NB4 (cell line): ENCODE results near the gene SLC22A6.

Source experiments
- DNase-seq: peaks from one replicate; pipeline ENCODE4 v3.0.0; 2010; ENCODE audit warnings: low read depth
- H3K4me3 ChIP-seq: one replicate; pipeline ENCODE4 v1.5.1; 2011; ENCODE audit warnings: mild to moderate bottlenecking, low read depth, low read length, moderate library complexity
- MYC ChIP-seq: IDR thresholded peaks from 2 replicates; pipeline ENCODE4 v1.6.1; 2011; ENCODE audit warnings: low read depth, low read length
- POLR2A ChIP-seq: IDR thresholded peaks from 2 replicates; pipeline ENCODE4 v1.6.1; 2011; ENCODE audit warnings: mild to moderate bottlenecking; ENCODE audit not compliant: insufficient read length; ENCODE audit errors: extremely low read depth
- TF ChIP-seq, protein P1 (sequence below): IDR thresholded peaks from 2 replicates; pipeline ENCODE4 v1.6.1; 2011; ENCODE audit warnings: low read depth, low read length
- TF ChIP-seq, protein P2 (sequence below): IDR thresholded peaks from one replicate; pipeline ENCODE4 v1.5.1; 2012; ENCODE audit warnings: low read depth, low read length

Gene SLC22A6, protein sequence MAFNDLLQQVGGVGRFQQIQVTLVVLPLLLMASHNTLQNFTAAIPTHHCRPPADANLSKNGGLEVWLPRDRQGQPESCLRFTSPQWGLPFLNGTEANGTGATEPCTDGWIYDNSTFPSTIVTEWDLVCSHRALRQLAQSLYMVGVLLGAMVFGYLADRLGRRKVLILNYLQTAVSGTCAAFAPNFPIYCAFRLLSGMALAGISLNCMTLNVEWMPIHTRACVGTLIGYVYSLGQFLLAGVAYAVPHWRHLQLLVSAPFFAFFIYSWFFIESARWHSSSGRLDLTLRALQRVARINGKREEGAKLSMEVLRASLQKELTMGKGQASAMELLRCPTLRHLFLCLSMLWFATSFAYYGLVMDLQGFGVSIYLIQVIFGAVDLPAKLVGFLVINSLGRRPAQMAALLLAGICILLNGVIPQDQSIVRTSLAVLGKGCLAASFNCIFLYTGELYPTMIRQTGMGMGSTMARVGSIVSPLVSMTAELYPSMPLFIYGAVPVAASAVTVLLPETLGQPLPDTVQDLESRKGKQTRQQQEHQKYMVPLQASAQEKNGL

DNA sequence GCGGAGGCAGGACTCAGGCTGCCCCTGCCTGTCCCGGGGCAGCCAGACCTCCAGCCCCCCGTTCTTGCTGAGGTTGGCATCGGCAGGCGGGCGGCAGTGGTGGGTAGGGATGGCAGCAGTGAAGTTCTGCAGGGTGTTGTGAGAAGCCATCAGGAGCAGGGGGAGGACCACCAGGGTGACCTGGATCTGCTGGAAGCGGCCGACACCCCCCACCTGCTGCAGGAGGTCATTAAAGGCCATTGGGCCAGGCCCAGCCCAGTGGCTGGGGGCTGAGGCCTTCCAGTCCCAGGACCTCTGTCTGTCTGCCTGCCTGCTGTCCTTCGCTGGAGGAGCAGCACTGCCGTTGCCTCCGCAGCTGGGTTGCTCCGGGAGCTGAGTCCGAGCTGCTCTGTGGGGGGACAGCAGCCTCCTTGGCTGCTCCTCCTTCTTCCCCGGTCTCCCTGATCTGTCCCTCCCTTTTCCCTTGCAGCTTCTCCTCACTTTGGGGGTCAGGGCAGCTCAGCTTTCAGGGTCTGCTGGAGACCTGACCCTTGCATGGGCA lies at the start of gene SLC22A6:
Gene SLC22A6 (minus strand): TSS at position 517 of the 541 bp plus-strand sequence. CDS start 277 bp downstream, at position 240.
- no peak for DNase-seq
- H3K4me3 ChIP-seq: no peak within 1 kb of the TSS
- TF ChIP-seq MYC: no peak
- TF ChIP-seq, protein P1, sequence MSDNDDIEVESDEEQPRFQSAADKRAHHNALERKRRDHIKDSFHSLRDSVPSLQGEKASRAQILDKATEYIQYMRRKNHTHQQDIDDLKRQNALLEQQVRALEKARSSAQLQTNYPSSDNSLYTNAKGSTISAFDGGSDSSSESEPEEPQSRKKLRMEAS: no peak
- TF ChIP-seq, protein P2, sequence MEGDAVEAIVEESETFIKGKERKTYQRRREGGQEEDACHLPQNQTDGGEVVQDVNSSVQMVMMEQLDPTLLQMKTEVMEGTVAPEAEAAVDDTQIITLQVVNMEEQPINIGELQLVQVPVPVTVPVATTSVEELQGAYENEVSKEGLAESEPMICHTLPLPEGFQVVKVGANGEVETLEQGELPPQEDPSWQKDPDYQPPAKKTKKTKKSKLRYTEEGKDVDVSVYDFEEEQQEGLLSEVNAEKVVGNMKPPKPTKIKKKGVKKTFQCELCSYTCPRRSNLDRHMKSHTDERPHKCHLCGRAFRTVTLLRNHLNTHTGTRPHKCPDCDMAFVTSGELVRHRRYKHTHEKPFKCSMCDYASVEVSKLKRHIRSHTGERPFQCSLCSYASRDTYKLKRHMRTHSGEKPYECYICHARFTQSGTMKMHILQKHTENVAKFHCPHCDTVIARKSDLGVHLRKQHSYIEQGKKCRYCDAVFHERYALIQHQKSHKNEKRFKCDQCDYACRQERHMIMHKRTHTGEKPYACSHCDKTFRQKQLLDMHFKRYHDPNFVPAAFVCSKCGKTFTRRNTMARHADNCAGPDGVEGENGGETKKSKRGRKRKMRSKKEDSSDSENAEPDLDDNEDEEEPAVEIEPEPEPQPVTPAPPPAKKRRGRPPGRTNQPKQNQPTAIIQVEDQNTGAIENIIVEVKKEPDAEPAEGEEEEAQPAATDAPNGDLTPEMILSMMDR: no peak
- no peak for TF ChIP-seq POLR2A

DNA sequence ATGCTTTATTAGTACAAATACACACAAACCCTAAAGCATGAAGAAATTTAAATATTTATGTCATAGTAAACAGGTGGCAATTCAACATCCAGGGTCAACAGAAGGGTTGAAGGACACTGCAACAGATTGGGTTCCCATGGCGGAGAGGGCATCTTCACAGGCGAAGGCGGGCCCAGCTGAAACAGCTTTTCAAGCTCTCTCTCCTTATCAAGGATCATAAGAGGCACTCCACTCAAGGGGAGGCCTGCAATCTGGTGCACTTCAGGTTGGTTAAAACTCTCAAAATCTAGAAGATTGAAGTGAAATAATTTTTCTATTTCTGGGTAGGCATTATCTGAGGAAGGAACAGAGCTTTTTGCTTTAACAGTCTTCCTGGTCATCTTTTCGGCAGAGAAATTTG lies 47.7 kb upstream of the SLC22A6 start:
- DNase-seq: no peak
- TF ChIP-seq, protein P1: no peak
- TF ChIP-seq POLR2A (no peak), MYC (no peak)
- TF ChIP-seq, protein P2: no peak
- H3K4me3 ChIP-seq: no peak overlapping the region

DNA sequence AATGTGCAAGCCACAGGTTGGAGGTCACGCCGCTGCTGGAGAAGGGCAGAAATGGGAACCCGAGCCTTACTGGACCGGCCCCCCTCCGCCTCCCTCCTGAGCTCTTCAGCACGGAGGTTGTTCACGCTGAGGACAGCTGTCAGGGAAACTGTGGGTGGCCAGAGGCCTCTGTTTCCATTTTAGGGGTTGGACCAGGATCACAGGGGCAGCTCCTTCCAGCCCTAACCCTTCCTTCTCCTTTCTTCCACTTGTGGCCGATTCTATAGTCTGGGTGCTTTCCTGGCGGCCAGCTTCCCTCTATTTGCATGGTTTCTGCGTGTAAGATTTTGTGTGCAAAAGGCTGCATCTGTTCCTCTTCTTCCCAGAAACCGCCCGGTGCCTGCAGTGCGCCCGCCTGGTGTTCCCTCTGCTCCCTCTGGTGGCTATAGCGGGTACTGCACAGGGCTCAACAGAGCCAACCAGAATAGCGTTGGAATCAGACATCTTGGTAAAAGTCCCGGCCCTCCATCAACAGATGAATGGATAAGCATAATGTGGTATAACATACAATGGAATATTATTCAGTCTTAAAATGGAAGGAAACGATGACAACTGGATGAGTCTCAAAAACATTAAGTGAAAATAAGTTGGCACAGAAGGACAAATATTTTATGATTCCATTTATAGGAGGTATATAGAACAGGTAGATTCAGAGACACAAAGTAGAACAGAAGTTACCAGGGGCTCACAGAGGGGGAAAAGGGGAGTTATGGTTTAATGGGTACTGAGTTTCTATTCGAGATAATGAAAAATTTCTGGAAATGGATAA lies 39.3 kb upstream of the SLC22A6 start:
- no peak for TF ChIP-seq POLR2A
- TF ChIP-seq, protein P1: peak; percentile 51; the same call in 1 of the 2 replicates
- TF ChIP-seq MYC: peak; percentile 56
- TF ChIP-seq, protein P2: peak; percentile 100
- H3K4me3 ChIP-seq: no peak overlapping the region
- DNase-seq: peak; percentile 84

DNA sequence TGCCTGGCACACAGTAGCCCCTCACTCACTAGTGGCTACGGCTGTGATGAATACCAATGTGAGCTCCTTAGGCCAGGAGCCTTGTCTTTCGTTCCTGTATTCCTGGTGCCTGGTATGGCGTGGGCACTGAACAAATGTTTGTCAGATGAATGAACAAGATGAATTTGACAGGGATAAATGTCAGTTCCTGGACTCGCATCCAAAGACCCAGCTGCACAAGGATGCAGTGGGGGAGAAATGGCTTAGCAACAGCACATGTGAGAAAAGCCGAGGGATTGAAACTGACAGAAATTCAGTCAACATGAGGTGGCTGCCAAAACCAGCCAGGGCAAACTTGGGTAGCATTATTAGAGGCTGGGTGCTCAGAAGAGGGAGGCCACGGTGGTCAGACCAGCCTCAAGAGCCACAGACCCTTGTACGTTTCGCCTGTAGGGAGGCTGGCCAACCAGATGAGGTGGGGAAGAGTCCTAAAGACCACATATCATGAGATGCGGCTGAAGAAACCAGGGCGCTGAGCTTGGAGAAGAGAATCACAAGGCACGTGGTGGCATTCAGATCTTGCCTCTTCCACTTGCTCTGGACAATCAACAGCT lies 38.6 kb upstream of the SLC22A6 start:
- H3K4me3 ChIP-seq: no peak overlapping the region
- TF ChIP-seq, protein P1: no peak
- TF ChIP-seq POLR2A: no peak
- TF ChIP-seq, protein P2: no peak
- no peak for TF ChIP-seq MYC

DNA sequence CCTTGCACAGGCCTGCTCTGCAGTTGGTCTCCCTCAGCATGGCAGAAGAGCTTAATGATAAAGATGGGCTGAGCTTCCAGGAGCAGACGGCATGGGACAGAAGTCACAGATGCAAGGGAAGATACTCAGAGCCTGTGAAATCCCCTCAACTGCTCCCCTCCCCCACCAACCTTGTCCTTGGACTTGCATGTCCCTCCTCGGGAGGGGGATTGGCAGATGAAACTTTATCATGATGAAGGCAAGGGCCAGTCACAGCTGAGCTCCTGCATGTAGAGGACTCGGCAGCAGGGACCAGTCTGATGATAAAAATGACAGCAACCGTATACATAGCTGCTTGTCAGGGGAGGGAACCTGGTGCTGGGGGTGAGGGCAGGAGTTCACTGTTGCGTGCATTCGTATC lies 37.7 kb upstream of the SLC22A6 start:
- TF ChIP-seq MYC: no peak
- no peak for TF ChIP-seq POLR2A
- TF ChIP-seq, protein P1: no peak
- TF ChIP-seq, protein P2: no peak
- H3K4me3 ChIP-seq: no peak overlapping the region
- DNase-seq: no peak

More for the DNA sequence above, 38.6 kb upstream of the SLC22A6 start:
- no peak for DNase-seq
